ENCODE results near the gene WASF1.
"Not testable (repeated sequence)": the region's sequence is repeated elsewhere in the genome, so short reads cannot be mapped to it uniquely, and the experiment has no call there.

WASF1 gene

DNA sequence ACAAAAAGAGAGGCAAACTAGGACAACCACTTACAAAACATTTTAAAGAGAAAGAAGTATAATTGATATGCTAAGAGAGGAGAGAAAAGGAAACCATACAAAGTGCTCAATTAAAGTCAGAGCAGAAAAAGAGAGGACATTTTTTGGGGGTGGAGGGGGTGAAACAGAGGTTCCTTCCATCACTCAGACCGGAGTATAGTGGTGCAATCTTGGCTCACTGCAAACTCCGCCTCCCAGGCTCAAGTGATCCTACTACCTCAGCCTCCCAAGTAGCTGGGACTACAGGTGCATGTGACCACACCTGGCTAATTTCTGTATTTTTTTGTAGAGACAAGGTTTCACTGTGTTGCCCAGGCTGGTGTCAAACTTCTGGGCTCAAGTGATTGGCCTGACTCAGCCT, 9.4 kb downstream of the WASF1 start:
- DNase-seq = no peak

DNA sequence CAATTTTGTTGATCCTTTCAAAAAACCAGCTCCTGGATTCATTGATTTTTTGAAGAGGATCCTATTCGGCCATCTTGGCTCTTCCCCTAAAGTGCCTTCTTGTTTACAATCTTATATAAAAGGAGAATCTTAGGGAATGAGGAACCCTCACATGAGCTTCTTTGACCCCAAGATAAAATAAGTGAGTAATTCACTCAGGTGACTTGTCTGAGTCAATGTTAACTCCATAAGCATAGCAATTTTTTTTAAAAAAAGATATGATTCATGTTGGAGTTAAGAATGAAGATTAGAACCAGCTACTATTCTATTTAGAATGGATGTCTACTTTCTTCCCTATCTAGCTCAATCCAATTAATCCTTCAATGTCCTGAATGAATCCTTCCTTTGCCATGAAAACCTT, 21.0 kb downstream of the WASF1 start:
- DNase-seq = no peak

DNA sequence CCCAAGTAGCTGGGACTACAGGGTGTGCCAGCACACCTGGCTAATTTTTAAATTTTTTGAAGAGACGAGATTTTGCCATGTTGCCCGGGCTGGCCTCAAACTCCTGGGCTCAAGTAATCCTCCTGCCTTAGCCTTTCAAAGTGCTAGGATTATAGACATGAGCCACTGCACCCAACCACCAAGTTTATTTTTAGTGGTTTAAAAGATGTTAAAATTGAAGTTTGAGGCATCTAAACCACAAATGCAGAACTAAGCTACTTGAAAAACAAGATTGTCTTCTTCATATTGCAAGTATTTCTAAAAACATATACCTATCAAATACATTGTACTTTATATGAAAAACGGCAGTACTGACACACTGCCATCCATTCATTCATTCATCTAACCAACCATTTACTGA, 31.6 kb downstream of the WASF1 start:
- DNase-seq = no peak

- no peak for DNase-seq
Measured at GRCh38 chr6:110140650-110141049, 38.8 kb downstream of the WASF1 start.

DNA sequence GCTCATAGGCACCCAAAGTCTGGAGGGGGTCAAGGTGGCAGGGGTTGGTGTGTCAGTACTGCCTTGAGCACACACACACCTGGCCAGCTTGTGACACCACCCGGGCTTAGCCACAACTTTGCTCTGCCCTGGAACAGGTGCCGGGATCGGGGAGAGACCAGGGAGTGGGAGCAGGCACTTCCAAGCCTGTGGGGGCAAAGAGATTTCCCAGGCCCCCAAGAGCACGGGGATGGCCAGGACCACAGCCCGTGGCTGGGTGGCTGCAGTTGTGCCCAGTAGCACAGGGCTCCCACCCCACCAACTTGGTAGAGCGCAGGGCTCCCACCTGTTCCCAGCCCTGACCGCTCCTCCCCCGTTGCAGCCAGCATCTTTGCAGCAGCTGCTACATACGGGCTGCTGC, 40.4 kb downstream of the WASF1 start:
- DNase-seq = no peak

- no peak for DNase-seq
Measured at GRCh38 chr6:110137924-110138887, 41.3 kb downstream of the WASF1 start.

DNA sequence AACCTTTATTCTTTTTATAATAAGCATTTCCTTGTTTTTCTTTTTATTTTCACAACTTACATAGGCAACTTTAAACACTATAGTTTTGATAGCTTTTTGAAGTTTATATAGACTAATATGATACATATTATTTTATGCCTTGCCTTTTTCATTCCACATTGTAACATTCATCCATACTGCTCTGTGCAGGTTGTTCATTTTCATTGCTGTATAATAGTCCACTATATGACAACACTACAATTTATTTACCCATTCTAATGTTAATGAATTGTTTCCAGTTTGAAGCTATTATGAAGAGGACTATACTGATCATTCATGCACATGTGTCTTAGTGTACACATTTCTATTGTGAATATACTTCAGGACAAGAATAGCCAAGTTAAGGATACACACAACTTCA, 49.1 kb downstream of the WASF1 start:
- DNase-seq = no peak

DNA sequence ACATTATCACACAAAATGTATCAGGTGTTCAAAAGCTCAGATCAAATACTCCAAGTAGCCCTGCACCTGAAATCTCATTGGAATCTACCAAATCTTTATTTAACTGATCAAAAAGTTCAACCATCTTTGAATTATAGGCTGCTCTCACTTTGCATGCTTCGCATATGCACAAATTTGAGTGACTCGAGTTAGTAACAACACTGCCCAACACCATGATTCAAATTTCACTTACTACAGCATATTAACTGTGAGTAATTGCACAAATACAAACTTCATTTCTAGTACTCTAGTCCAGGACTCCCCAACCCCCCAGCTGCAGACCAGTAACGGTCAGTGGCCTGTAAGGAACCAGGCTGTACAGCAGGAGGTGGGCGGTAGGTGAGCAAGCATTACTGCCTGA, 51.1 kb downstream of the WASF1 start:
- DNase-seq = no peak

DNA sequence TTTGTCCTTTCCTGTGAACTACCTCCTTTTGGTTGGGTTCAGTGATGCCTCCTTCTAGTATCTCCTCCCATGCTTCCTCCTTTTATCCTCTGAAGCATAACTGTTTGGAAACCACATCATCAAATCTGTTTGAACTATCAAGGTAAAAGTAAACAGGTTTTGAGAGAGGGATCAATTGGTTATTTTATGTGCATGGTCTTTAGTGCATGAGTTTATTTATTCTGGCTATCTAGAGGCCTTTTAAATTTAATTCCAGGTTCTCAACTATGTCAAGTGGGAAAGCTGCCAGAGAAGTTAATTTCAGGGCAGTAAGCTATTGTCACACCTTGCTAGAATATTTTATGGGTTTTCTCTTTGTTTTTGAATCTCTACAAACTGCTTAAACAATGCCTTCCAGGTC, 54.1 kb downstream of the WASF1 start:
- DNase-seq = no peak

DNA sequence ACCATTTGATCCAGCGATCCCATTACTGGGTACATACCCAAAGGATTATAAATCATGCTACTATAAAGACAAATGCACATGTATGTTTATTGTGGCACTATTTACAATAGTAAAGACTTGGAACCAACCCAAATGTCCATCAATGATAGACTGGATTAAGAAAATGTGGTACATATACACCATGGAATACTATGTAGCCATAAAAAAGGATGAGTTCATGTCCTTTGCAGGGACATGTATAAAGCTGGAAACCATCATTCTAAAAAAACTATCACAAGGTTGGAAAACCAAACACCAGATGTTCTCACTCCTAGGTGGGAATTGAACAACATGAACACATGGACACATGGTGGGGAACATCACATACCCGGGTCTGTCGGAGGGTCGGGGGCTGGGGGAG, 57.8 kb downstream of the WASF1 start:
- not testable (repeated sequence) for DNase-seq

GRCh38 chr6:110116258-110116657, 63.2 kb downstream of the WASF1 start:
- DNase-seq = no peak

GRCh38 chr6:110114004-110114403, 65.5 kb downstream of the WASF1 start:
- no peak for DNase-seq

GRCh38 chr6:110105296-110105695, 74.2 kb downstream of the WASF1 start:
- DNase-seq = no peak

- DNase-seq = peak; percentile 4
Measured at GRCh38 chr6:110103260-110103659, 76.2 kb downstream of the WASF1 start.

DNA sequence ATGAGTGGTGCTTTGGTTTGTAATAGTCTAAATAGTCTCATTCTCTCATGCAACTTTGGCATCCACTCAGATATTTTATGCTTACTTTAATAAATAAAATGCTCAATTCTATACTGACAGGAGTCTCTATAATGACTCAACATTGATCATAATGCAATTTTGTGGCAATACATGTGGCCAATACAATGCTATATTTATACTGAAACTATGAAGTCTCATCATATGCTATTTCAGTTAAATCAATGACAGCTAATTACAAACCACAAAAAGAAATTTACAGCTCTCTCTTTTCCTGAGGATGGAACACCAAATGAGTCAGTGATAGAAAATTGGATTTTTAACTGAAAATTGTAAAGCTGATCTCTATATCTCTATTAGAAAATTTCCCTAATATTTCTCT, 77.1 kb downstream of the WASF1 start:
- DNase-seq = no peak

GRCh38 chr6:110101885-110102284, 77.6 kb downstream of the WASF1 start:
- no peak for DNase-seq

- no peak for DNase-seq
Measured at GRCh38 chr6:110098511-110099116, 80.9 kb downstream of the WASF1 start.

DNA sequence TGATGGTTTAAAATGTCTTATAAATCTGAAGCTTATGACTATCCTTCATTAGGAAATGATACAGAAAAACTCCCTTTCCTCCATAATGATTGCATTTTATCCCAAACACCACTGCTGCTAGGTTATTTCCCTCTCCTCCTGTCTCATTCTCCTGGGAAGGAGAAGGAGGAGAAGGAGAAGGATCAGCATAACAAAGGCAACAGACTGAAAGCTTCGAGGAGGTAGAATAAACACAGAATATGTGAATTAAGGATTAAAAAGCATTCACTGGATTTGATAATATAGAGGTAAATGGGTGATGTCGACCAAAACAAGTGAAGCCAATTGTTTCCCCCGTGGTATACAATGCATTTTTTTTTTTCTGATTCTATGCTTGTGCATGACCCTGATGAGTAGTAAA, 82.0 kb downstream of the WASF1 start:
- no peak for DNase-seq

DNA sequence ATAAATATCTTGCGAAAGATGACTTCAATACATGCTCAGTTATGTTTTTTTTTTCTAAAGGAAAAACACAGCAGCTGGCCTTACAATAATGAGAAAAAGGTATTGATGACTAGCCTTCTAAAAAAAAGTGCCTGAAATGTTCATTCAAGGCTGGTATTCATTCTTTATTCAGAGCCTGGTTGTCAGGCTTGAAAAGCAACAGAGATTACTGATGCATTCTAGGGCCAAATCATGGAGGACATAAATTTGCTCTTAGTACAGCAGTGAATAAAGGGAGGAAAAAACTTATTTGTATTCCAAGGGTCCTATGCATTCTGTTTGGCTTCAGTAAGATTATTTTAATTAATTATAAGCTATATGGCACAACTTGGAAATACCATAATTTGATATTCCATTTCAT, 83.5 kb downstream of the WASF1 start:
- DNase-seq = no peak

DNA sequence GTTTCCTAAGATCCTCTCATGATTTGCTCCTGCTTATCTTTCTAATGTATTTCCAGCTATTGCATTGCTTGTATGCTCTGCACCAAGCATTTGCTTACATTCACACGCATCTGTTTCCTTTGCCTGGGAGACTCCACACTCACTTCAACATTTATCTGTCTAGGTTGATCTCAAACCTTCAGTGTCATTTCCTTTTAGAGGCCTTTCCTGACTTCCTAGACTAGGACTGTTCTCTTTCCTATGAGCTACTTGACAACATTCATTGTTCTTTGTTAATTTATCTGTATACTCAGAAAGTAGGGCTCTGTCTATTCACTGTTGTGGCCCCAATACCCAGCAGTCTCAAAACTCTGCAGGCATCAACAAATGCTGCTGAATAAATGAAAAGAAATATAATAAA, 84.4 kb downstream of the WASF1 start:
- DNase-seq = no peak

GRCh38 chr6:110093981-110094380, 85.5 kb downstream of the WASF1 start:
- DNase-seq = no peak

DNA sequence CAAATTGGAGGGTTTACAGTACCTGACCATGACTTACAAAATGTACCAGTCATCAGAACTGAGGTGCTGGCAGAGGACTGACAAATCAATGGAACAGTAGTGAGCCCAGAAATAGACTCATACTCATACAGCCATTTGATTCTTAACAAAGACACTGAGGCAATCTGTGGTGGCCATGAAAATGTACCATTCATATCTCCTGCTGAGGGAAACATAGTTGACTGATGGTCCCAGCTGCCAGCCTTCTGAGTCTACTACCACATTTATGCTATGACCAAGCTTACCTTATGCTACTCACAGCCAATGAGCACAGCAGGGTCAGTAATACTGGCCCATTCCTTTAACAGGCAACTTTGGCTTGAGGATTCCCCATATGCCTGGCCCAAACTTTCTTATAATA, 88.6 kb downstream of the WASF1 start:
- no peak for DNase-seq

GRCh38 chr6:110089323-110089722, 90.1 kb downstream of the WASF1 start:
- no peak for DNase-seq

GRCh38 chr6:110085285-110085684, 94.2 kb downstream of the WASF1 start:
- DNase-seq = no peak
